ENCODE measurements around the gene CATSPERD.

CATSPERD gene

GRCh38 chr19:5719961-5720790 is at the start of gene CATSPERD, which contains the start of gene LONP1:
Gene CATSPERD (plus strand): TSS chr19:5720637. CDS start chr19:5720738, 101 bp downstream.
Gene LONP1 (minus strand): TSS chr19:5720146. CDS start chr19:5720132, 14 bp downstream.
- DNase-seq (peak; percentile 98 to 99), ATAC-seq (peak; percentile 88)
- no peaks in the 10 kb centered on the region for H3K9me3 Mint-ChIP-seq
- peaks cover 7% of the 10 kb centered on the region for H3K27me3 Mint-ChIP-seq
- peak within 1 kb of the TSS; percentile 92 to 93 for H3K4me3 Mint-ChIP-seq
- H3K27ac Mint-ChIP-seq: peak within 1 kb of the TSS; percentile 100
- H3K4me1 Mint-ChIP-seq: peaks cover 39% of the 10 kb centered on the region

GRCh38 chr19:5671600-5671999 is 48.8 kb upstream of the CATSPERD start:
- Mint-ChIP-seq H3K9me3 (peaks cover 0 to 5% of the 10 kb centered on the region in 2 donors), H3K4me1 (peaks cover 15% of the 10 kb centered on the region), H3K27ac (peak overlapping the region in 1 of 2 donors; percentile 74), H3K27me3 (no peaks in the 10 kb centered on the region), H3K4me3 (no peak overlapping the region)
- DNase-seq (no peak), ATAC-seq (no peak)

- no peak for ATAC-seq
- peaks cover 5% of the 10 kb centered on the region for H3K4me1 Mint-ChIP-seq
- DNase-seq: no peak
- H3K27ac Mint-ChIP-seq: peak overlapping the region in 1 of 2 donors; percentile 28
- peaks cover 0 to 5% of the 10 kb centered on the region in 2 donors for H3K9me3 Mint-ChIP-seq
- H3K27me3 Mint-ChIP-seq: no peaks in the 10 kb centered on the region
- no peak overlapping the region for H3K4me3 Mint-ChIP-seq
These were observed 47.6 kb upstream of the CATSPERD start for GRCh38 chr19:5672708-5673459.

- no peak overlapping the region for H3K27ac Mint-ChIP-seq
- H3K4me1 Mint-ChIP-seq: peaks cover 5% of the 10 kb centered on the region
- ATAC-seq (no peak), DNase-seq (no peak)
- peaks cover 0 to 5% of the 10 kb centered on the region in 2 donors for H3K9me3 Mint-ChIP-seq
- H3K4me3 Mint-ChIP-seq: no peak overlapping the region
- no peaks in the 10 kb centered on the region for H3K27me3 Mint-ChIP-seq
These were observed 46.7 kb upstream of the CATSPERD start for GRCh38 chr19:5673752-5674151.

- peaks cover 15% of the 10 kb centered on the region for H3K4me1 Mint-ChIP-seq
- H3K9me3 Mint-ChIP-seq: peaks cover 0 to 5% of the 10 kb centered on the region in 2 donors
- ATAC-seq (no peak), DNase-seq (no peak)
- peak overlapping the region in 1 of 2 donors; percentile 20 for H3K27ac Mint-ChIP-seq
- no peak overlapping the region for H3K4me3 Mint-ChIP-seq
- H3K27me3 Mint-ChIP-seq: no peaks in the 10 kb centered on the region
These were observed 45.7 kb upstream of the CATSPERD start for GRCh38 chr19:5674714-5675113.

- Mint-ChIP-seq H3K4me1 (peaks cover 29% of the 10 kb centered on the region), H3K9me3 (peaks cover 0 to 5% of the 10 kb centered on the region in 2 donors), H3K27me3 (no peaks in the 10 kb centered on the region), H3K4me3 (no peak overlapping the region), H3K27ac (peak overlapping the region in 1 of 2 donors; percentile 59)
- ATAC-seq (no peak), DNase-seq (no peak)
These were observed 44.2 kb upstream of the CATSPERD start for GRCh38 chr19:5676105-5676771.

GRCh38 chr19:5676772-5677105 is 43.7 kb upstream of the CATSPERD start:
- ATAC-seq: no peak
- Mint-ChIP-seq H3K4me1 (peaks cover 34% of the 10 kb centered on the region), H3K4me3 (no peak overlapping the region), H3K9me3 (peaks cover 0 to 5% of the 10 kb centered on the region in 2 donors), H3K27ac (peak overlapping the region in 1 of 2 donors; percentile 59), H3K27me3 (no peaks in the 10 kb centered on the region)
- no peak for DNase-seq

GRCh38 chr19:5677136-5677535 is 43.3 kb upstream of the CATSPERD start:
- H3K4me3 Mint-ChIP-seq: no peak overlapping the region
- peaks cover 0 to 5% of the 10 kb centered on the region in 2 donors for H3K9me3 Mint-ChIP-seq
- ATAC-seq (no peak), DNase-seq (no peak)
- H3K27me3 Mint-ChIP-seq: no peaks in the 10 kb centered on the region
- peak overlapping the region; percentile 6 to 92 for H3K27ac Mint-ChIP-seq
- H3K4me1 Mint-ChIP-seq: peaks cover 38% of the 10 kb centered on the region

- H3K27me3 Mint-ChIP-seq: no peaks in the 10 kb centered on the region
- peak overlapping the region; percentile 6 to 92 for H3K27ac Mint-ChIP-seq
- peaks cover 42% of the 10 kb centered on the region for H3K4me1 Mint-ChIP-seq
- H3K9me3 Mint-ChIP-seq: peaks cover 0 to 5% of the 10 kb centered on the region in 2 donors
- no peak for DNase-seq
- no peak for ATAC-seq
- H3K4me3 Mint-ChIP-seq: peak overlapping the region in 1 of 2 donors; percentile 22
These were observed 42.9 kb upstream of the CATSPERD start for GRCh38 chr19:5677580-5677979.

- H3K27ac Mint-ChIP-seq: no peak overlapping the region
- DNase-seq (no peak), ATAC-seq (no peak)
- peaks cover 42% of the 10 kb centered on the region for H3K4me1 Mint-ChIP-seq
- H3K9me3 Mint-ChIP-seq: peaks cover 0 to 5% of the 10 kb centered on the region in 2 donors
- no peaks in the 10 kb centered on the region for H3K27me3 Mint-ChIP-seq
- H3K4me3 Mint-ChIP-seq: no peak overlapping the region
These were observed 42.2 kb upstream of the CATSPERD start for GRCh38 chr19:5678071-5678718.

GRCh38 chr19:5679289-5680083 is 41.0 kb upstream of the CATSPERD start:
- Mint-ChIP-seq H3K27me3 (no peaks in the 10 kb centered on the region), H3K4me3 (peak overlapping the region; percentile 83 to 99), H3K27ac (peak overlapping the region; percentile 93 to 96), H3K9me3 (no peaks in the 10 kb centered on the region), H3K4me1 (peaks cover 42% of the 10 kb centered on the region)
- ATAC-seq (no peak), DNase-seq (no peak)

GRCh38 chr19:5680084-5680436 is 40.4 kb upstream of the CATSPERD start:
- peak overlapping the region; percentile 83 to 99 for H3K4me3 Mint-ChIP-seq
- no peaks in the 10 kb centered on the region for H3K9me3 Mint-ChIP-seq
- peaks cover 42% of the 10 kb centered on the region for H3K4me1 Mint-ChIP-seq
- no peaks in the 10 kb centered on the region for H3K27me3 Mint-ChIP-seq
- no peak for ATAC-seq
- no peak for DNase-seq
- H3K27ac Mint-ChIP-seq: peak overlapping the region; percentile 93 to 96

- DNase-seq (peak; percentile 98 to 99), ATAC-seq (peak; percentile 97)
- Mint-ChIP-seq H3K9me3 (no peaks in the 10 kb centered on the region), H3K27ac (peak within 1 kb of the TSS; percentile 93 to 96), H3K4me1 (peaks cover 43% of the 10 kb centered on the region), H3K27me3 (no peaks in the 10 kb centered on the region), H3K4me3 (peak within 1 kb of the TSS; percentile 83 to 99)
These were observed 39.7 kb upstream of the CATSPERD start, which contains the start of the genes HSD11B1L and MICOS13 for GRCh38 chr19:5680437-5681368. Gene HSD11B1L (plus strand): TSS chr19:5681027. CDS start chr19:5684833, 3,806 bp downstream. Gene MICOS13 (minus strand): TSS chr19:5680516. CDS start chr19:5680486, 30 bp downstream.
